ENCODE results near the gene TLN1. TPM values are rescaled to one million over a fixed set of nuclear protein-coding genes. Genes with fewer than 3 reads are reported as not detected.

TLN1 gene
- total and polyA plus RNA-seq, 8 donors: 64.5 to 141 (median 81.0) TPM

DNA sequence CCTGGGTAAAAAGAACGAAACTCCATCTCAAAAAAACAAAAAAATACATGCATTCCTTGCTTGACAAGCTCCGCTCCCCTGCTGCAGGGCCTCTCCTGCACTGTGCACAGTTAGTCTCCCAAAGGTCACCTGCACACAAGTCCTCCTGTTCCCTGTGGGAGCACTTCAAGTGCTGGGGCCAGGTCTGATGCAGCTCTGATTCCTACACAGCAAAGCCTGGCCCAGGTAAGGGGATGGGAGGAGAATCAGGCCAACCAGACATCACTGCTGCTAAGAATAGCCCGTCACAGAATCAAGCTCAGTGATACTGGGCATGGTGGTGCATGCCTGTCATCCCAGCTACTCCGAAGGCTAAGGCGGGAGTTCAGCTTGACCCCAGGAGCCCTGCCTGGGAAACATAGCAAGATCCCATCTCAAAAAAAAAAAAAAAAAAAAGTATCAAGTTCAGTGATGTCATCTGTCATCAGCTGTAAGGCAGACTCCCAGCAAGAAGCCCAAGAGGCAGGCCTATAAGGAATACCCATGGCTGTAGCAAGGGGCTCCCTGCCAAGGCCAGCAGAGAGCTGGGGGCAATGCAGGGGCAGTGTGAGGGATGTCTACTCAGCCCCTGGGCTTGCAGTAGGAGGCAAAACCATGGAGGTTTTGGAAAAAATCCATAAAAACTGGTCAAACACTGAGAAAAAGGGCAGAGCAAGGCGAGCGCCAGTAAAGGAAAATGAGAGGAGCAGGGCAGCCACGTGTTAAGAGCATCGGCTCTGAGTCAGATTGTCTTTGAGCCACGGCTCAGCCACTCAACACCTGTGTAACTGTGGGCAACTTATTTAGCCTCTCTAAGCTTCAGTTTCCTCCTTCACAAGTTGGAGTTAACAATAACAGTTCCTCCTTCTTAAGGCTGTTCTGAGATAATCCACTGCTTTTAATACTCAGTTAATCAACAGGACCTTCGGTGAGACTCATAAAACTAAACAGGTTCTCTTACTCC is 45.5 kb downstream of the TLN1 start:
- no peak overlapping the region for H3K4me3 ChIP-seq
- no peaks in the 10 kb centered on the region for H3K27me3 ChIP-seq
- no peaks in the 10 kb centered on the region for H3K36me3 ChIP-seq
- no peak overlapping the region for H3K27ac ChIP-seq
- TF ChIP-seq, protein P1, sequence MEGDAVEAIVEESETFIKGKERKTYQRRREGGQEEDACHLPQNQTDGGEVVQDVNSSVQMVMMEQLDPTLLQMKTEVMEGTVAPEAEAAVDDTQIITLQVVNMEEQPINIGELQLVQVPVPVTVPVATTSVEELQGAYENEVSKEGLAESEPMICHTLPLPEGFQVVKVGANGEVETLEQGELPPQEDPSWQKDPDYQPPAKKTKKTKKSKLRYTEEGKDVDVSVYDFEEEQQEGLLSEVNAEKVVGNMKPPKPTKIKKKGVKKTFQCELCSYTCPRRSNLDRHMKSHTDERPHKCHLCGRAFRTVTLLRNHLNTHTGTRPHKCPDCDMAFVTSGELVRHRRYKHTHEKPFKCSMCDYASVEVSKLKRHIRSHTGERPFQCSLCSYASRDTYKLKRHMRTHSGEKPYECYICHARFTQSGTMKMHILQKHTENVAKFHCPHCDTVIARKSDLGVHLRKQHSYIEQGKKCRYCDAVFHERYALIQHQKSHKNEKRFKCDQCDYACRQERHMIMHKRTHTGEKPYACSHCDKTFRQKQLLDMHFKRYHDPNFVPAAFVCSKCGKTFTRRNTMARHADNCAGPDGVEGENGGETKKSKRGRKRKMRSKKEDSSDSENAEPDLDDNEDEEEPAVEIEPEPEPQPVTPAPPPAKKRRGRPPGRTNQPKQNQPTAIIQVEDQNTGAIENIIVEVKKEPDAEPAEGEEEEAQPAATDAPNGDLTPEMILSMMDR (IDR thresholded peaks at IDR 0.05): no peak
- DNase-seq (peak in 2 of 6 donors; percentile 17 to 31), ATAC-seq (no peak), FAIRE-seq (no peak)
- WGBS, 2 donors: 81 to 82% methylated on average over 11 of the region's 11 CpGs
- peaks cover 0 to 4% (median 4%) of the 10 kb centered on the region in 3 donors for H3K4me1 ChIP-seq
- intact Hi-C loops (cut with DNase I): no loop called here
- H3K9me3 ChIP-seq: no peaks in the 10 kb centered on the region

DNA sequence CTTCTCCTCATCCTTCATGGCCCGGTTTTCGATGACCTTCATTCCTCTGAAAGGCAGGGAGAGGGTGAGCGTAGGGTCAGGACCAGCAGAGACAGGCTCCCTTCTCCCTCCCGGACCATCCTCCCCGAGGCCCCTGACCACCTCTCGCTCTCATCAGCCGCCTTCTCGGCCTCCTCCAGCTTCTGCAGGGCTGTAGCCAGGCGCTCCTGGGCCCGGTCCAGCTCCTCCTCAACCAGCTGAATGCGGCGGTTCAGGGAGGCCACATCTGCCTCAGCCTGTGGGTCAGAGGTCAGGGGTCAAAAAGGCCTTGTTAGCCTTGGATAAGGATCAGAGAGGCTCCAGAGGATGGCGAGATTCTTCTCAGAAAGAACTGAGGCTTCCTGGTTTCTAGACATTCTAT is 46.5 kb downstream of the TLN1 start:
- FAIRE-seq (no peak), ATAC-seq (no peak), DNase-seq (peak in 1 of 6 donors; percentile 33)
- TF ChIP-seq, protein P1 (IDR thresholded peaks at IDR 0.05): no peak
- H3K4me3 ChIP-seq: no peak overlapping the region
- no peaks in the 10 kb centered on the region for H3K27me3 ChIP-seq
- H3K4me1 ChIP-seq: peaks cover 0 to 4% (median 0%) of the 10 kb centered on the region in 3 donors
- intact Hi-C loops (cut with DNase I): no loop called here
- no peaks in the 10 kb centered on the region for H3K36me3 ChIP-seq
- 87 to 88% methylated on average over 13 of the region's 13 CpGs for WGBS, 2 donors
- H3K27ac ChIP-seq: no peak overlapping the region
- no peaks in the 10 kb centered on the region for H3K9me3 ChIP-seq

DNA sequence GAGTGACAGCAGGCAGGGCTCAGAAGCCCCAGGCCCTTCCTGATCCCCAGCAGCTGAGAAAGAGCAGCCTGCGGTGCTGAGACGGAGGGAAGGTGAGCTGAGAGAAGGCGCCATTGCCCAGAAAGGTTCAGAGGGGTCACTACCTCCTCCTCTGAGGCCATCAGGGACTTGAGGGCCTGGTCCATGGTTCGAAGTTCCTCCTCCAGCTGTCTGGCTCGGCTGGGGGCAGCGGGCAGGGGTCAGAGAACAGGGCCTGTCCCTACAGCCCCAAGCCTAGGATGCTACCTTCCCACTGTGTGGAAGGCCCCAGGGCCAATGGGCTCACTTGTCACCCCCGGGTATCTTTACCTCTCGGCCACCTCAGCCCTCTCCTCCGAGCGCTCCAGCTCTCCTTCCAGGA is 47.1 kb downstream of the TLN1 start:
- TF ChIP-seq, protein P1 (IDR thresholded peaks at IDR 0.05): no peak
- Histone ChIP-seq H3K4me1 (peaks cover 0 to 2% (median 0%) of the 10 kb centered on the region in 3 donors), H3K9me3 (no peaks in the 10 kb centered on the region), H3K27me3 (no peaks in the 10 kb centered on the region), H3K27ac (no peak overlapping the region), H3K4me3 (no peak overlapping the region), H3K36me3 (no peaks in the 10 kb centered on the region)
- ATAC-seq: no peak
- peak in 1 of 6 donors; percentile 23 for DNase-seq
- WGBS, 2 donors: 93 to 94% methylated on average over 10 of the region's 10 CpGs
- intact Hi-C loops (cut with DNase I): no loop called here
- FAIRE-seq: no peak

DNA sequence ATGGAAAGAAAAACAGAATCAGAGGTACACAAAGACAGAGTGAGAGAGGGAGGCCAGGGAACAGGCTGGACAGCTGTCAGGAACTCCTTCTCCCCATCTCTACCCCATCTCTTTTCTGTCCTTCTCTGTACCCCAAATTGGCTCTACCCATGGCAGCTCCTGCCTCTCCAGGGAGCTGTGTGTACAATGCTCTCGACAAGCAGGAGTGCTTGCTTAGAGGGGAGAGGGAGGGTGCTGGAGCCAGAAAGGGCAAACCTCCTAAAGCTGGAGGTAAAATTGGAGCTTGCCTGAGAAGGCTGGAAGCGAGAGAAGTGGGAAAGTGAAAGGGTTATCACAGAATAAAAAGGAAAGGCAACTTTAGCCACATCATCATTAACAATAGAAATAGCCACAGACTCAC is 48.7 kb downstream of the TLN1 start:
- FAIRE-seq (no peak), ATAC-seq (no peak), DNase-seq (no peak)
- no peaks in the 10 kb centered on the region for H3K27me3 ChIP-seq
- H3K4me1 ChIP-seq: no peaks in the 10 kb centered on the region
- no peaks in the 10 kb centered on the region for H3K36me3 ChIP-seq
- no peaks in the 10 kb centered on the region for H3K9me3 ChIP-seq
- intact Hi-C loops (cut with DNase I): no loop called here
- 58 to 71% methylated on average over 2 of the region's 2 CpGs for WGBS, 2 donors
- TF ChIP-seq, protein P1 (IDR thresholded peaks at IDR 0.05): no peak
- H3K4me3 ChIP-seq: no peak overlapping the region
- H3K27ac ChIP-seq: no peak overlapping the region
